Neural cell (in vitro differentiated cells): ENCODE measurements around the gene MGAT5. TPM values are rescaled to one million over a fixed set of nuclear protein-coding genes. Genes with fewer than 3 reads are reported as not detected.

ENCODE experiments used
- H2AFZ ChIP-seq: fragments of 200-600, 300-800 bp; sonication (generic), shearing (Covaris generic); 2 replicates; pipeline ENCODE4 v1.6.0; 2014; ENCODE audit warnings: low read depth, mild to moderate bottlenecking, antibody characterized with exemption, low read length, moderate library complexity
- H3F3A ChIP-seq: fragments of 200-600 bp; shearing (Covaris generic); 2 replicates; pipeline ENCODE4 v1.6.1; 2016; ENCODE audit warnings: mild to moderate bottlenecking, moderate library complexity, mixed read lengths, antibody characterized with exemption, low read length; ENCODE audit not compliant: insufficient read depth, poor library complexity, severe bottlenecking
- H3K27ac ChIP-seq: fragments of 200-600, 300-800 bp; sonication (generic), shearing (Covaris generic); 2 replicates; pipeline ENCODE4 v1.5.1; 2014; ENCODE audit warnings: mild to moderate bottlenecking, low read length, moderate library complexity
- H3K27me3 ChIP-seq: fragments of 300-800, 200-600 bp; sonication (generic), shearing (Covaris generic); 2 replicates; pipeline ENCODE4 v1.6.0; 2014; ENCODE audit warnings: mild to moderate bottlenecking, low read depth, low read length, moderate library complexity; ENCODE audit not compliant: insufficient read depth
- H3K36me3 ChIP-seq: fragments of 300-800, 200-600 bp; sonication (generic), shearing (Covaris generic); 2 replicates; pipeline ENCODE4 v1.5.1; 2014; ENCODE audit warnings: mild to moderate bottlenecking, antibody characterized with exemption, low read length, moderate library complexity; ENCODE audit not compliant: insufficient read depth
- H3K4me2 ChIP-seq: fragments of 300-800, 200-600 bp; sonication (generic), shearing (Covaris generic); 2 replicates; pipeline ENCODE4 v1.6.0; 2014; ENCODE audit warnings: mild to moderate bottlenecking, low read length
- H3K4me3 ChIP-seq: fragments of 300-800, 200-600 bp; sonication (generic), shearing (Covaris generic); 2 replicates; pipeline ENCODE4 v1.5.1; 2014; ENCODE audit warnings: mild to moderate bottlenecking, low read length, moderate library complexity
- H3K79me2 ChIP-seq: fragments of 200-600 bp; shearing (Covaris generic); replicated peaks from 2 replicates; pipeline ENCODE4 v1.6.0; 2014; ENCODE audit warnings: mild to moderate bottlenecking, low read length, moderate library complexity; ENCODE audit not compliant: insufficient read depth
- H3K9ac ChIP-seq: fragments of 300-800, 200-600 bp; sonication (generic), shearing (Covaris generic); 2 replicates; pipeline ENCODE4 v1.6.1; 2016; ENCODE audit warnings: mild to moderate bottlenecking, low read length, mixed read lengths
- H3K9me2 ChIP-seq: fragments of 200-600 bp; shearing (Covaris generic); 2 replicates; pipeline ENCODE4 v1.6.1; 2016; ENCODE audit warnings: mild to moderate bottlenecking, low read length, mixed read lengths; ENCODE audit not compliant: insufficient read depth
- H3K9me3 ChIP-seq: fragments of 200-600, 300-800 bp; sonication (generic), shearing (Covaris generic); 2 replicates; pipeline ENCODE4 v1.6.1; 2016; ENCODE audit warnings: mild to moderate bottlenecking, mixed run types, low read length, moderate library complexity, mixed read lengths
- H4K20me1 ChIP-seq: fragments of 200-600 bp; shearing (Covaris generic); 2 replicates; pipeline ENCODE4 v1.6.1; 2016; ENCODE audit warnings: mild to moderate bottlenecking, mixed run types; ENCODE audit not compliant: insufficient read depth
- CTCF ChIP-seq: fragments of 450-650 bp; IDR thresholded peaks from 2 replicates; pipeline ENCODE4 v1.5.1; 2014; ENCODE audit warnings: antibody characterized with exemption, mild to moderate bottlenecking, moderate library complexity; ENCODE audit not compliant: poor library complexity, severe bottlenecking
- EP300 ChIP-seq: fragments of 450-650 bp; conservative IDR thresholded peaks from 2 replicates; pipeline ENCODE4 v1.6.1; 2014; ENCODE audit warnings: antibody characterized with exemption, mild to moderate bottlenecking, moderate library complexity; ENCODE audit not compliant: poor library complexity, severe bottlenecking
- EZH2 ChIP-seq: fragments of 200-600, 300-800 bp; shearing (Covaris generic), sonication (generic); IDR thresholded peaks from 2 replicates; pipeline ENCODE4 v1.6.1; 2014; ENCODE audit warnings: antibody characterized with exemption, low read length, borderline replicate concordance, mild to moderate bottlenecking; ENCODE audit not compliant: insufficient read depth, poor library complexity, severe bottlenecking
- MXI1 ChIP-seq: fragments of 450-650 bp; conservative IDR thresholded peaks from 2 replicates; pipeline ENCODE4 v1.6.1; 2014; ENCODE audit warnings: antibody characterized with exemption, mild to moderate bottlenecking; ENCODE audit not compliant: poor library complexity, severe bottlenecking
- POLR2AphosphoS5 ChIP-seq: IDR thresholded peaks from 2 replicates; pipeline ENCODE4 v1.6.1; 2012
- RAD21 ChIP-seq: fragments of 450-650 bp; conservative IDR thresholded peaks from 2 replicates; pipeline ENCODE4 v1.6.1; 2014; ENCODE audit warnings: antibody characterized with exemption, mild to moderate bottlenecking, moderate library complexity
- REST ChIP-seq: IDR thresholded peaks from 2 replicates; pipeline ENCODE4 v1.6.1; 2012; ENCODE audit warnings: borderline replicate concordance
- SMC3 ChIP-seq: fragments of 450-650 bp; conservative IDR thresholded peaks from 2 replicates; pipeline ENCODE4 v1.6.1; 2014; ENCODE audit warnings: antibody characterized with exemption, mild to moderate bottlenecking, moderate library complexity; ENCODE audit not compliant: poor library complexity
- TAF1 ChIP-seq: IDR thresholded peaks from 2 replicates; pipeline ENCODE4 v1.6.1; 2012; ENCODE audit warnings: low read depth
- polyA plus RNA-seq: library from polyadenylated mRNA; depleted of rRNA; stranded (reverse); fragments of >200 nt; gene quantifications from 2 replicates; pipeline ENCODE4 v1.2.3, GENCODE V29; 2014

MGAT5 gene
- polyA plus RNA-seq, 1 donor from 2014 or later: 40.9 TPM

- Histone ChIP-seq H3F3A (no peaks in the 10 kb centered on the region), H4K20me1 (no peaks in the 10 kb centered on the region), H3K27ac (no peak overlapping the region), H3K9ac (no peak overlapping the region), H3K9me2 (no peaks in the 10 kb centered on the region), H3K9me3 (no peaks in the 10 kb centered on the region), H3K27me3 (no peaks in the 10 kb centered on the region), H3K4me2 (no peak overlapping the region), H3K36me3 (no peaks in the 10 kb centered on the region), H3K79me2 (peaks cover 9% of the 10 kb centered on the region), H3K4me3 (no peak overlapping the region), H2AFZ (no peak overlapping the region)
- no peak for TF ChIP-seq SMC3
- TF ChIP-seq EP300: no peak
- no peak for TF ChIP-seq MXI1
- no peak for TF ChIP-seq TAF1
- TF ChIP-seq REST: no peak
- no peak for TF ChIP-seq EZH2
- no peak for TF ChIP-seq CTCF
- TF ChIP-seq POLR2AphosphoS5: no peak
- TF ChIP-seq RAD21: no peak
Observed at GRCh38 chr2:134244587-134244986, 9.3 kb upstream of the MGAT5 start.

DNA sequence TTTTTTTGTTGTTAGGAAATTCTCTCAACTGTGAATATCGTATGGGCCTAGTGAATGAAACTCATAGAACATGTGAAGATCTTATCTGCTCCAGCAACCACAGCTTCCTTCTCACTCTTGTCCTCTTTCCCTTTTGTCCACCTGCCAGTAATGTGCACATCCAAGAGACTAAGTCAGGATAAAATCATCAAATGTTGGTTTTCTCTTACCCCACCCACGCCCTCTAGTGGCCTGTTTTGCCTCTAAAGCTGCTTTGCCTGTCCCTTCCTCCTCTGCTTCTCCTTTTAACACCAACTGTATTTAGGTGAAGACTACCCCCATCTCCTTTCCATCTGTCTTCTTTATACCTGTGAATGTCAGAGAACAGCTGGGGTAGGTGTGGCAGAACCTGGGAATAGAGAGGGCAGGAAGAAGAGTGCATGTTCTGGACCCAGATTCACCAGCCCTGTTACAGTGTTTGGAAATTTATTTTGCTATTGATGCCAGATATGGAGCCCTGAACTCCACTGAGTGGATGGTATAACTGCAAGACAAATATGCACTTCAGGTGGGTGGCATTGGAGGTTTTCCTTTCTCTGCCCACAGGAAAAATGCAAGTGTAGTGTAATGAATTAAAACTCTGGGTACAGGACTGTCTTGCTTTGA is 8.4 kb upstream of the MGAT5 start:
- Histone ChIP-seq H3K4me3 (no peak overlapping the region), H3K27ac (no peak overlapping the region), H3K79me2 (peaks cover 5% of the 10 kb centered on the region), H3K9me3 (no peaks in the 10 kb centered on the region), H2AFZ (no peak overlapping the region), H3K27me3 (no peaks in the 10 kb centered on the region), H3K4me2 (no peak overlapping the region), H3K9me2 (no peaks in the 10 kb centered on the region), H4K20me1 (no peaks in the 10 kb centered on the region), H3K36me3 (no peaks in the 10 kb centered on the region), H3F3A (no peaks in the 10 kb centered on the region), H3K9ac (no peak overlapping the region)
- TF ChIP-seq REST (no peak), CTCF (peak; percentile 71), SMC3 (peak; percentile 74), RAD21 (peak; percentile 63)
